ENCODE data around the gene RTN4IP1.
"Not testable (repeated sequence)": the region's sequence is repeated elsewhere in the genome, so short reads cannot be mapped to it uniquely, and the experiment has no call there.

Gene RTN4IP1

DNA sequence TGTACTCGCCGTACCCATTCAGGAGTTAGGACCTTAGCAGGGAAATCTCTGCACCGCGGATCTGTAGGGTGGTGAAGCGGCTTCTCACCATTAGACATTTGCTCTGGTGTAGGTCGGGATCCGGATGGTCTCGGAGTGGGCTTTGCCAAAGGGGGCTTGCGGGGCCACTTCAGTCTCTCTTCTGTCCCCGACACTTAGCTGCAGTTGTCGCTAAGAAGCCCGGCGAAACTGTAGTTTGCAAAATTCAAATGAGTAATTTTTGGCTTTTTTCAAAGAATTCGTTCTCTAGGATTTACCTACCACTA is 513 bp upstream of the RTN4IP1 start:
- DNase-seq = no peak
- no peaks in the 10 kb centered on the region for H3K9me2 ChIP-seq (replicated peaks; ENCODE audit: insufficient read depth, low read length)
- no peaks in the 10 kb centered on the region for H4K20me1 ChIP-seq (ENCODE audit: insufficient read depth, low read length)
- H3F3A ChIP-seq (ENCODE audit: insufficient read depth, low read length) = peaks cover 10% of the 10 kb centered on the region; the same call in 1 of the 2 replicates
- H3K4me1 ChIP-seq (ENCODE audit: low read length) = peaks cover 7% of the 10 kb centered on the region; the same call in 1 of the 2 replicates
- H3K4me3 ChIP-seq (ENCODE audit: low read length) = peak overlapping the region; percentile 93
- H3K9me3 ChIP-seq (replicated peaks; ENCODE audit: insufficient read depth, low read length) = no peaks in the 10 kb centered on the region
- H3K4me2 ChIP-seq (ENCODE audit: low read depth, low read length) = peak overlapping the region; percentile 79
- H2AFZ ChIP-seq (ENCODE audit: low read length) = peak overlapping the region; percentile 85
- peak overlapping the region; percentile 83 for H3K9ac ChIP-seq (ENCODE audit: low read length)
- H3K79me2 ChIP-seq (ENCODE audit: low read length) = peaks cover 48% of the 10 kb centered on the region
- peak overlapping the region; percentile 72; the same call in 1 of the 2 replicates for H3K27ac ChIP-seq (ENCODE audit: low read length)
- no peaks in the 10 kb centered on the region for H3K36me3 ChIP-seq (replicated peaks; ENCODE audit: insufficient read depth, low read length)
- TF ChIP-seq, protein P1, sequence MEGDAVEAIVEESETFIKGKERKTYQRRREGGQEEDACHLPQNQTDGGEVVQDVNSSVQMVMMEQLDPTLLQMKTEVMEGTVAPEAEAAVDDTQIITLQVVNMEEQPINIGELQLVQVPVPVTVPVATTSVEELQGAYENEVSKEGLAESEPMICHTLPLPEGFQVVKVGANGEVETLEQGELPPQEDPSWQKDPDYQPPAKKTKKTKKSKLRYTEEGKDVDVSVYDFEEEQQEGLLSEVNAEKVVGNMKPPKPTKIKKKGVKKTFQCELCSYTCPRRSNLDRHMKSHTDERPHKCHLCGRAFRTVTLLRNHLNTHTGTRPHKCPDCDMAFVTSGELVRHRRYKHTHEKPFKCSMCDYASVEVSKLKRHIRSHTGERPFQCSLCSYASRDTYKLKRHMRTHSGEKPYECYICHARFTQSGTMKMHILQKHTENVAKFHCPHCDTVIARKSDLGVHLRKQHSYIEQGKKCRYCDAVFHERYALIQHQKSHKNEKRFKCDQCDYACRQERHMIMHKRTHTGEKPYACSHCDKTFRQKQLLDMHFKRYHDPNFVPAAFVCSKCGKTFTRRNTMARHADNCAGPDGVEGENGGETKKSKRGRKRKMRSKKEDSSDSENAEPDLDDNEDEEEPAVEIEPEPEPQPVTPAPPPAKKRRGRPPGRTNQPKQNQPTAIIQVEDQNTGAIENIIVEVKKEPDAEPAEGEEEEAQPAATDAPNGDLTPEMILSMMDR (IDR thresholded peaks at IDR 0.05; ENCODE audit: low read length) = no peak
- TF ChIP-seq EZH2 (optimal IDR thresholded peaks at IDR 0.05; ENCODE audit: low read depth, low read length) (no peak), EZH2phosphoT487 (IDR thresholded peaks at IDR 0.05; ENCODE audit: low read length) (no peak)
- no peaks in the 10 kb centered on the region for H3K27me3 ChIP-seq (replicated peaks; ENCODE audit: insufficient read depth, low read length)

DNA sequence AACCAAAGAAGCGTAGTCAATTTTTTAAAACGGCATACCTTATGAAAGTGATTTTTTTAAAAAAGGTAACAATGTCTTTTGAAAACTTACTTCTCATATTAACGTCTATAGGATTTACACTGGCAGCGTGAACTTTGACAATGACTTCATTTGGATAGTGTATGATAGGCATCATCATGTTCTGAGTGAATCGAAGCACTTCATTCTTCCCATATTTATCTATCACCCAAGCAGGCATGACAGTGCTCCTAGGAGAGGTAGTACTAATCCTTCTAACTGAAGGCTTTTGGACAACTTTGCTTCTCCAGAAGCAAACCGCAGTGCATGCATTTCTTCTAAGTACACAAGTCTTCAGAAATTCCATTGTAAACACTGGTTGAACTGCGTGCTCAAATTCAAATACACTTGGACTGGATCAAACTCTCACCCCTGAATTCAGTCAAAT is 618 bp downstream of the RTN4IP1 start:
- Histone ChIP-seq H3K27me3 (replicated peaks; ENCODE audit: insufficient read depth, low read length) (no peaks in the 10 kb centered on the region), H3K9me3 (replicated peaks; ENCODE audit: insufficient read depth, low read length) (no peaks in the 10 kb centered on the region), H3K9ac (ENCODE audit: low read length) (peak overlapping the region; percentile 83; the same call in 1 of the 2 replicates), H3K4me3 (ENCODE audit: low read length) (peak overlapping the region; percentile 93), H3K9me2 (replicated peaks; ENCODE audit: insufficient read depth, low read length) (no peaks in the 10 kb centered on the region), H3F3A (ENCODE audit: insufficient read depth, low read length) (peaks cover 10% of the 10 kb centered on the region; the same call in 1 of the 2 replicates), H3K4me1 (ENCODE audit: low read length) (peaks cover 7% of the 10 kb centered on the region; the same call in 1 of the 2 replicates), H3K27ac (ENCODE audit: low read length) (peak overlapping the region; percentile 72; the same call in 1 of the 2 replicates), H3K4me2 (ENCODE audit: low read depth, low read length) (peak overlapping the region; percentile 79), H4K20me1 (ENCODE audit: insufficient read depth, low read length) (no peaks in the 10 kb centered on the region), H2AFZ (ENCODE audit: low read length) (peak overlapping the region; percentile 85), H3K79me2 (ENCODE audit: low read length) (peaks cover 37% of the 10 kb centered on the region), H3K36me3 (replicated peaks; ENCODE audit: insufficient read depth, low read length) (no peaks in the 10 kb centered on the region)
- no peak for DNase-seq
- TF ChIP-seq EZH2phosphoT487 (IDR thresholded peaks at IDR 0.05; ENCODE audit: low read length) = no peak
- TF ChIP-seq EZH2 (optimal IDR thresholded peaks at IDR 0.05; ENCODE audit: low read depth, low read length) = no peak
- TF ChIP-seq, protein P1 (IDR thresholded peaks at IDR 0.05; ENCODE audit: low read length) = no peak

DNA sequence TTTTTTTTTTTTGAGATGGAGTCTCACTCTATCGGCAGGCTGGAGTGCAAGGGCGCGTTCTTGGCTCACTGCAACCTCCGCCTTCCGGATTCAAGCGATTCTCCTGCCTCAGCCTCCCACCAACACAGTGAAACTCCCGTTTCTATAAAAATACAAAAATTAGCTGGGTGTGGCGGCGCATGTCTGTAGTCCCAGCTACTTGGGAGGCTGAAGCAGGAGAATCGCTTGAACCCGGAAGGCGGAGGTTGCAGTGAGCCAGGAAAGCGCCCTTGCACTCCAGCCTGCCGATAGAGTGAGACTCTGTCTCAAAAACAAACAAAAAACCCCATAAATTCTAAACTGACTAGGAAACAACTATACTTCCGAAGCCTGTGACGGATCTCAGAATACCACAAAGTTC is 1.5 kb downstream of the RTN4IP1 start:
- not testable (repeated sequence) for H3K9ac ChIP-seq (ENCODE audit: low read length); H3K4me1 ChIP-seq (ENCODE audit: low read length); H3K9me2 ChIP-seq (replicated peaks; ENCODE audit: insufficient read depth, low read length); H2AFZ ChIP-seq (ENCODE audit: low read length); H3K27me3 ChIP-seq (replicated peaks; ENCODE audit: insufficient read depth, low read length); H3K4me3 ChIP-seq (ENCODE audit: low read length); H3K9me3 ChIP-seq (replicated peaks; ENCODE audit: insufficient read depth, low read length); H3F3A ChIP-seq (ENCODE audit: insufficient read depth, low read length); H3K27ac ChIP-seq (ENCODE audit: low read length); H4K20me1 ChIP-seq (ENCODE audit: insufficient read depth, low read length); H3K36me3 ChIP-seq (replicated peaks; ENCODE audit: insufficient read depth, low read length); DNase-seq
- H3K79me2 ChIP-seq (ENCODE audit: low read length) = peaks cover 29% of the 10 kb centered on the region
- peak overlapping the region; percentile 79; the same call in 1 of the 2 replicates for H3K4me2 ChIP-seq (ENCODE audit: low read depth, low read length)

DNA sequence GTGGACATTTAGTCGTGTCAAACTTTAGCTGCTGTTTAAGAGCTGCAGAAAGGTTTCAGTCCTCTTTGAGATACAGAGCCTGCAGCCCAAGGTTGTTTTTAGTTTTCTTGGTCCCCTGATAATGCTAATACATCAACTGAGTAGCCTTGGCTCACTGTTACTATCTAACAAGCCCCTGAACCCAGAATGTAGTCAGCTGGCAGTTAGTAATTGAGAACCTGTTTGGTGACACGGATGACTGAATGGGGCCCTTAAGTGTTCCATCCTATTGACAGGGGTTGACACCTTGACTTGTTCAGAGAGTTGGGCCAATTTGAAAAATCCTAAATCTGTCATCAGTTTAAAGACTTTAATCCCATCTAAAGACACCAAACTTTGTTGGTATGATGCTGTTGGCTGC is 2.8 kb downstream of the RTN4IP1 start:
- Histone ChIP-seq H3K9me3 (replicated peaks; ENCODE audit: insufficient read depth, low read length) (no peaks in the 10 kb centered on the region), H3K4me3 (ENCODE audit: low read length) (no peak overlapping the region), H3K79me2 (ENCODE audit: low read length) (peaks cover 18% of the 10 kb centered on the region), H3K27me3 (replicated peaks; ENCODE audit: insufficient read depth, low read length) (no peaks in the 10 kb centered on the region), H3K36me3 (replicated peaks; ENCODE audit: insufficient read depth, low read length) (no peaks in the 10 kb centered on the region), H3K4me2 (ENCODE audit: low read depth, low read length) (no peak overlapping the region), H3K9me2 (replicated peaks; ENCODE audit: insufficient read depth, low read length) (no peaks in the 10 kb centered on the region), H3K9ac (ENCODE audit: low read length) (no peak overlapping the region), H4K20me1 (ENCODE audit: insufficient read depth, low read length) (no peaks in the 10 kb centered on the region), H2AFZ (ENCODE audit: low read length) (no peak overlapping the region), H3K27ac (ENCODE audit: low read length) (no peak overlapping the region), H3F3A (ENCODE audit: insufficient read depth, low read length) (peaks cover 10% of the 10 kb centered on the region; the same call in 1 of the 2 replicates), H3K4me1 (ENCODE audit: low read length) (peaks cover 7% of the 10 kb centered on the region; the same call in 1 of the 2 replicates)
- no peak for DNase-seq
- TF ChIP-seq EZH2phosphoT487 (IDR thresholded peaks at IDR 0.05; ENCODE audit: low read length) (no peak), EZH2 (optimal IDR thresholded peaks at IDR 0.05; ENCODE audit: low read depth, low read length) (no peak)
- TF ChIP-seq, protein P1 (IDR thresholded peaks at IDR 0.05; ENCODE audit: low read length) = no peak

All from MM.1S (cell line).